Subcutaneous adipose tissue (tissue), 4 donors: ENCODE results near the gene CHRNA7. TPM values are rescaled to one million over a fixed set of nuclear protein-coding genes. Genes with fewer than 3 reads are reported as not detected.

Source experiments
- total RNA-seq, 4 donors: library from RNA; depleted of rRNA; stranded (reverse); fragments of >200 nt; gene quantifications; one replicate each; pipeline ENCODE4 v1.1.0, GENCODE V29; 2016
- TF ChIP-seq, protein P1 (sequence below): fragments of 450-650 bp; IDR thresholded peaks from one replicate; pipeline ENCODE4 v1.5.1; 2016; ENCODE audit warnings: low read depth, mild to moderate bottlenecking, control low read depth, antibody characterized with exemption, moderate library complexity

Gene CHRNA7
- total RNA-seq, 4 donors from 2014 or later, result 0.16 to 2.2 (median 0.79) TPM

- TF ChIP-seq, protein P1, sequence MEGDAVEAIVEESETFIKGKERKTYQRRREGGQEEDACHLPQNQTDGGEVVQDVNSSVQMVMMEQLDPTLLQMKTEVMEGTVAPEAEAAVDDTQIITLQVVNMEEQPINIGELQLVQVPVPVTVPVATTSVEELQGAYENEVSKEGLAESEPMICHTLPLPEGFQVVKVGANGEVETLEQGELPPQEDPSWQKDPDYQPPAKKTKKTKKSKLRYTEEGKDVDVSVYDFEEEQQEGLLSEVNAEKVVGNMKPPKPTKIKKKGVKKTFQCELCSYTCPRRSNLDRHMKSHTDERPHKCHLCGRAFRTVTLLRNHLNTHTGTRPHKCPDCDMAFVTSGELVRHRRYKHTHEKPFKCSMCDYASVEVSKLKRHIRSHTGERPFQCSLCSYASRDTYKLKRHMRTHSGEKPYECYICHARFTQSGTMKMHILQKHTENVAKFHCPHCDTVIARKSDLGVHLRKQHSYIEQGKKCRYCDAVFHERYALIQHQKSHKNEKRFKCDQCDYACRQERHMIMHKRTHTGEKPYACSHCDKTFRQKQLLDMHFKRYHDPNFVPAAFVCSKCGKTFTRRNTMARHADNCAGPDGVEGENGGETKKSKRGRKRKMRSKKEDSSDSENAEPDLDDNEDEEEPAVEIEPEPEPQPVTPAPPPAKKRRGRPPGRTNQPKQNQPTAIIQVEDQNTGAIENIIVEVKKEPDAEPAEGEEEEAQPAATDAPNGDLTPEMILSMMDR, result no peak
These were observed 5.0 kb downstream of the CHRNA7 start for GRCh38 chr15:32035285-32035684.

DNA sequence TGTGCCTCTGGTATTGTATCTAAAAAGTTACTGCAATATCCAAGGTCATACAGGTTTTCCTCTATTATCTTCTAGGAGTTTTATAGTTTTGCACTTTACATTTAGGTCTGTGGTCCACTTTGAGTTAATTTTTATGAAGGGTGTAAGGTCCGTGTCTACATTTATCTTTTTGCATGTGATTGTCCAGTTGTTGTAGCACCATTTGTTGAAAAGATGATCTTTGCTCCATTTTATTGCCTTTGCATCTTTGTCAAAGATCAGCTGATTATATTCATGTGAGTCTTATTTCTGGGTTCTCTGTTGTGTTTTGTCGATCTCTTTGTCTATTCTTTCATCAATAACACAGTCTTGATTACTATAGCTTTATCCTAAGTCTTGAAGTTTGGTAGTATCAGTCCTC lies 6.7 kb downstream of the CHRNA7 start:
- TF ChIP-seq, protein P1, result no peak

DNA sequence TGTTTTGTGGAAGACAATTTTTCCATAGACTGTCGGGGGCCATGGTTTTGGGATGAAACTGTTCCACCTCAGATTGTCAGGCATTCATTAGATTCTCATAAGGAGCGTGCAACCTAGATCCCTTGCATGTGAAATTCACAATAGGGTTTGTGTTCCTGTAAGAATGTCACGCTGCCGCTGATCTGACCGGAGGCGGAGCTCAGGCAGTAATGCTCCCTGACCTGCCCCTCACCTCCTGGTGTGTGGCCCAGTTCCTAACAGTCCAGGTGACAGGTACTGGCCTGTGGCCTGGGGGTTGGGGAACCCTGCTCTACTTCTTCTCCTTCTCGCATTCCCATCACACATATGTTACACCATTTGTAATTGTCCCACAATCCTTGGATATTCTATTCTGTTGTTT lies 11.0 kb downstream of the CHRNA7 start:
- TF ChIP-seq, protein P1, result no peak

DNA sequence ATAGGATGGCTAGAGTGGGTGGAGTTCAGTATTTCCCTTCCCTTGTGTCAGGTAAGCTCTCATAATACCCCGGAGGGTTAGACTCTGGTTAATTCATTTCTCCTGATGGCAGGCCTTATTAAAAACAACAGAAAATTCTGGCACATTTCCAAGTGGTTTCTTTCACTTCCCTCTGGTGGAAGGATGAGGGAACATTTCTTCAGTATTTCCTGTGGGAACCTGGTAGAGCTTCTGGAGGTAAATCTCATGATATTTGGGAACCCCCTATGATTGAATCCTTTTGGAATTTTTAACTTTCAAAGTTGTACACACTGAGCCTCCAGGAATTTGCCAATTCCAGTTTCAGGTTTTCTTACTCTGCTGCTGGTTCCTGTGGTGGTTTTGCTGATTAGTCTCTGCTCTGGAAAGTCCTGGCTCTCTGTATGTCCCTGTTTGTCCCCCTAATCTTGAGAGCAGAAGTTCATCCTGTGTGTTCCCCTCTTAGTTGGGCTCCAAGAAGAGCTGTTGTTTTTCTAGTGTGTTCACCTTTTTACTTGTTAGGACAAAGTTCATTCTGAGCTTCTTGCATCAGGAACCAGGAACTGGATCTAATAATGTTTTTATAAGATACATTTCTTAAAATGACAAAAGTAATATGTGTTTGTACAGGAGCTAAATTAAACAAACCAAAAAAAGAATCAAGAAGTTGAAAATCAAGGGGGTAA lies 12.1 kb downstream of the CHRNA7 start:
- TF ChIP-seq, protein P1, result no peak

DNA sequence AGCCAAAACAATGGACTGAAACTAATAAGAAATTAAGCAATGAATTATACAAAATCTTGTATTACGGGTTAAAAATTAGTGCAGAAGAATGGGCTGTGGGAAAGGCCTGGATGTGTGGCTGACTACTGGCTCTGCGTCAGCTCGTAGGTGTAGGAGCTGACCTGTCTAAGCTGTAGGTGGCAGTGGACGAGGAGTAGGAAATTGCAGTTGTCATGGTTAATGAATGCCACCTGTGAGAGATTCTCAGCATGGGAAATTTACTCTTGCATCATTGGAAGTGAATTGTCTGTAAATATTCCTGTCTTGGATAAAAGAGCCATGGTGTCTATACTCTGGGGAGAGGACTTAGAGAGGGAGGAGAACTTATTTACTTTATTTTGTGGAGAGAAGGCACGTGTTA lies 23.4 kb downstream of the CHRNA7 start:
- TF ChIP-seq, protein P1, result no peak

GRCh38 chr15:32057876-32058425 lies 27.6 kb downstream of the CHRNA7 start:
- TF ChIP-seq, protein P1, result no peak

- TF ChIP-seq, protein P1, result no peak
These were observed 30.4 kb downstream of the CHRNA7 start for GRCh38 chr15:32060706-32061105.
